Muscle layer of colon (tissue), 2 donors: ENCODE data around the gene ADAM10.

Experiments
- H3K27ac ChIP-seq: one replicate; pipeline ENCODE4 v1.7.0; 2013; ENCODE audit warnings: low read depth, mild to moderate bottlenecking, low read length, moderate library complexity
- H3K27me3 ChIP-seq, 2 donors: one replicate each; pipeline ENCODE4 v1.7.0; 2013; ENCODE audit warnings: low read length in 2 of 2, mild to moderate bottlenecking in 2 of 2; ENCODE audit not compliant: insufficient read depth in 2 of 2, control insufficient read depth in 1 of 2
- H3K36me3 ChIP-seq: one replicate; pipeline ENCODE4 v1.7.0; 2013; ENCODE audit warnings: mild to moderate bottlenecking, low read length; ENCODE audit not compliant: insufficient read depth
- H3K4me1 ChIP-seq: one replicate; pipeline ENCODE4 v1.7.0; 2013; ENCODE audit warnings: mild to moderate bottlenecking, low read length; ENCODE audit not compliant: insufficient read depth
- H3K4me3 ChIP-seq, 2 donors: one replicate each; pipeline ENCODE4 v1.7.0; 2013; ENCODE audit warnings: low read length in 2 of 2, low read depth in 1 of 2, mild to moderate bottlenecking in 1 of 2, moderate library complexity in 1 of 2
- H3K9ac ChIP-seq: one replicate; pipeline ENCODE4 v1.7.0; 2013; ENCODE audit warnings: low read length
- H3K9me3 ChIP-seq: one replicate; pipeline ENCODE4 v1.7.0; 2013; ENCODE audit warnings: mild to moderate bottlenecking, low read length
- donor health status: abdominal sarcoma.
- donor health status: Adenocarcinoma of cecum.

Gene ADAM10

GRCh38 chr15:58736018-58736643 lies 13.4 kb downstream of the ADAM10 start:
- no peaks in the 10 kb centered on the region for H3K27me3 ChIP-seq
- H3K4me1 ChIP-seq = peaks cover 12% of the 10 kb centered on the region
- H3K27ac ChIP-seq = no peak overlapping the region
- H3K9ac ChIP-seq = no peak overlapping the region
- H3K36me3 ChIP-seq = no peaks in the 10 kb centered on the region
- H3K9me3 ChIP-seq = no peaks in the 10 kb centered on the region
- no peak overlapping the region for H3K4me3 ChIP-seq

DNA sequence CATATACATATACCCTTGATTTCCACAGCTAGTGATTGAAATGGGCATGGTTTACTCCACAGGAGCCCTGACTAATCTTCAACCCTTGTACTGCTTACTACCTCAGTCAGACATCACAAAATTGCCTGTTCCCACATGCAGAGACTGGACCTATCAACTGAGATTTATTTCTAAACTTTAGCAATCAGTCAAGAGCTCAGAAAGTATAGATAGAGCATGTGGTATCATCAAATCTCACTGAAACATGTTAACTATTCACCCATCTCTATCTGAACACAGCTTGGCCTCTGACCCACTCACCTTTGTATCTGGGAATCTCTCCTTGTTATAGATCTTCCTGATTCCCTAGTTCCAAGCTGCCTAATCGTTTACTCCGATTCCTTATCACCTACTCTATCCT lies 14.6 kb downstream of the ADAM10 start:
- no peaks in the 10 kb centered on the region for H3K36me3 ChIP-seq
- H3K27me3 ChIP-seq = no peaks in the 10 kb centered on the region
- H3K27ac ChIP-seq = no peak overlapping the region

GRCh38 chr15:58732625-58733363 lies 16.7 kb downstream of the ADAM10 start:
- Histone ChIP-seq H3K27me3 (no peaks in the 10 kb centered on the region), H3K36me3 (no peaks in the 10 kb centered on the region), H3K4me1 (peaks cover 18% of the 10 kb centered on the region), H3K9me3 (no peaks in the 10 kb centered on the region), H3K9ac (no peak overlapping the region), H3K4me3 (no peak overlapping the region), H3K27ac (no peak overlapping the region)

More for the DNA sequence above, 14.6 kb downstream of the ADAM10 start:
- no peak overlapping the region for H3K4me3 ChIP-seq
- H3K4me1 ChIP-seq = peaks cover 20% of the 10 kb centered on the region
- no peaks in the 10 kb centered on the region for H3K9me3 ChIP-seq
- H3K9ac ChIP-seq = no peak overlapping the region

DNA sequence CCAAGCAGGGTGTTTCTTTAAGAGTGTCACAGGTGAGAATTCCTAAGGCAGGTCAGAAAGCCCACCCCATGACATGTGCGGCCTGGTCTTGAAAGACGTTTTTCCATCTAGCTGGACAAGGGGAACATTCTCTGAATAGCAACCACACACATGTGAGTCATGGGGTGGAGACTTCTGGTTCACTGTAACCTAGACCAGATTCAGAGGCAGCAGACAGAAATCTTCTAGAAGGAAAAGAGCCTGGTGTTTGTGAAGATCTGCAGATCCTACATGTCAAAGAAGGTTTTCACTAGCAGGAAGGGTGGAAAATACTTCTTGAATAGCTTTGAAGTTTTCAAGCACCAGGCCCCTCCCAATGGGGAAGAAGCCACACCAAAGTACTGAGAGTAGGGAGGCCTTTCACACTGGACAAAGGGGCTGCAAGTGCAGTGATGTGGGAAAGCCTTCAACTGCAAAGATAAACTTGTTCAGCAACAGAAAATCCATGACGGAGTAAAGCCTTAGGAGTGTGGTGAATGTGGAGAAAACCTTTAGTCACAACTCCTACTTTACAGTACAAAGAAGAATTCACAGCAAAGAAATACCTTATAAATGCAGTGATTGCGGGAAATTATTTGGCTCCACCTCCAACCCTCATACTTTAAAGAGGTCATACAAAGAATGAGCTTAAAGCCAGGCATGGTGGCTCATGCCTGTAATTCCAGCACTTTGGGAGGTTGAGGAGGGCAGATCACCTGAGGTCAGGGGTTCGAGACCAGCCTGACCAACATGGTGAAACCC lies 17.6 kb downstream of the ADAM10 start:
- Histone ChIP-seq H3K27ac (no peak overlapping the region), H3K36me3 (no peaks in the 10 kb centered on the region), H3K4me1 (peaks cover 12% of the 10 kb centered on the region), H3K9me3 (no peaks in the 10 kb centered on the region), H3K27me3 (no peaks in the 10 kb centered on the region), H3K4me3 (no peak overlapping the region), H3K9ac (no peak overlapping the region)

DNA sequence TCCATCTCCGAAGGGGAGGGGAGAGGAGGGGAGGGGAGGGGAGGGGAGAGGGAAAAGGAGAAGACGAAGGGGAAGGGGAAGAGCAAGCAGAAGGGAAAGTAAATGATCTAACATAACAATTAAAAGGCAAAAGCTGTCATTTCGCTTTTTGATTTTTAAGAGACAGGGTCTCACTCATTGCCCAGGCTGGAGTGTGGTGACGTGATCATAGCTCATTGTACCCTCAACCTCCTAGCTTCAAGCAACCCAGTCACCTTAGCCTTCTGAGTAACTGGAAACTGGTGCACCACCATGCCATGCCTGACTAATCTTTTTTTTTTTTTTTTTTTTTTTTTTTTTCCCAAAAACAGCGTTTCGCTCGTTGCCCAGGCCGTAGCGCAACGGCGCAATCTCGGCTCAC lies 22.6 kb downstream of the ADAM10 start:
- H3K27me3 ChIP-seq = no peaks in the 10 kb centered on the region

GRCh38 chr15:58724466-58724865 lies 25.0 kb downstream of the ADAM10 start:
- peaks cover 7% of the 10 kb centered on the region for H3K4me1 ChIP-seq
- no peaks in the 10 kb centered on the region for H3K36me3 ChIP-seq
- no peaks in the 10 kb centered on the region for H3K27me3 ChIP-seq
- H3K4me3 ChIP-seq = no peak overlapping the region
- no peaks in the 10 kb centered on the region for H3K9me3 ChIP-seq
- no peak overlapping the region for H3K27ac ChIP-seq
- no peak overlapping the region for H3K9ac ChIP-seq

More for the DNA sequence above, 22.6 kb downstream of the ADAM10 start:
- no peak overlapping the region for H3K27ac ChIP-seq
- no peak overlapping the region for H3K4me3 ChIP-seq
- no peak overlapping the region for H3K9ac ChIP-seq
- no peaks in the 10 kb centered on the region for H3K9me3 ChIP-seq
- H3K36me3 ChIP-seq = no peaks in the 10 kb centered on the region
- H3K4me1 ChIP-seq = peaks cover 19% of the 10 kb centered on the region

DNA sequence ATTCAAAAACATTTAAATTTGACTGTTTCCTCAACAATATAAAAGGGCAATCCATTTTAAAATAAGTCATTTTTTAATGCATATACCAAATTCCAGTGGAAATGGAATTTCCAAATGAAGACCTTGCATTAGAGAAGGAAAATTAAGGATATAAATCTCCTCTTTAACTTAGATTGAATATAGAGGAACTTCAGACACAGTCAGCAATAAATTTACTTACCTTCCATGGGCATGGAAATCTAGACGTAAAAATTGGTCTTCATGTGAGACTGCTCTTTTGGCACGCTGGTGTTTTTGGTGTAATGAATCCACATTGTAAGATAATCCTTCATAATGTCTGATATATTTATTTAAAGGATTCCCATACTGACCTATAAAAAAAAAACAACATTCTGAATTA lies 32.1 kb downstream of the ADAM10 start:
- Histone ChIP-seq H3K4me1 (no peaks in the 10 kb centered on the region), H3K27ac (no peak overlapping the region), H3K4me3 (no peak overlapping the region), H3K36me3 (peaks cover 11% of the 10 kb centered on the region), H3K9ac (no peak overlapping the region), H3K9me3 (no peaks in the 10 kb centered on the region), H3K27me3 (no peaks in the 10 kb centered on the region)

DNA sequence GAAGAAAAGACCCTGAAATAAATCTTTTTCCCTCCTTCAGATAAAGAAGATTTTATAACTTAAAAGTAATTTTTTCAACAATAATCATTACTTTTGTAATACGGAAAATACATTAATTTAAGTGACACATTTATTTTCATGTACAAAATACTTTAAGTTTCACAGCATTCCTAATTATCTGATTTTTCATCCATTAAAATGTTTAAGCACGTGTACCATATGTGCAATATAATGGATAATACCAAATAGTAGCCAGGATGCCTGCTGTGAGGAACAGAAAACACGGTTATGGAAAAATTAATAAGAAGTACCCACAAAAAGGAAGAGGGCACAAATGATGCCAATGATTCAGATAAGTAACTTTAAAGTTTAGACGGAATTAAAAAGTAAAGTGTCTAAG lies 33.5 kb downstream of the ADAM10 start:
- Histone ChIP-seq H3K27me3 (no peaks in the 10 kb centered on the region), H3K9me3 (no peaks in the 10 kb centered on the region), H3K36me3 (peaks cover 11% of the 10 kb centered on the region), H3K27ac (no peak overlapping the region), H3K4me3 (no peak overlapping the region), H3K9ac (no peak overlapping the region), H3K4me1 (no peaks in the 10 kb centered on the region)

DNA sequence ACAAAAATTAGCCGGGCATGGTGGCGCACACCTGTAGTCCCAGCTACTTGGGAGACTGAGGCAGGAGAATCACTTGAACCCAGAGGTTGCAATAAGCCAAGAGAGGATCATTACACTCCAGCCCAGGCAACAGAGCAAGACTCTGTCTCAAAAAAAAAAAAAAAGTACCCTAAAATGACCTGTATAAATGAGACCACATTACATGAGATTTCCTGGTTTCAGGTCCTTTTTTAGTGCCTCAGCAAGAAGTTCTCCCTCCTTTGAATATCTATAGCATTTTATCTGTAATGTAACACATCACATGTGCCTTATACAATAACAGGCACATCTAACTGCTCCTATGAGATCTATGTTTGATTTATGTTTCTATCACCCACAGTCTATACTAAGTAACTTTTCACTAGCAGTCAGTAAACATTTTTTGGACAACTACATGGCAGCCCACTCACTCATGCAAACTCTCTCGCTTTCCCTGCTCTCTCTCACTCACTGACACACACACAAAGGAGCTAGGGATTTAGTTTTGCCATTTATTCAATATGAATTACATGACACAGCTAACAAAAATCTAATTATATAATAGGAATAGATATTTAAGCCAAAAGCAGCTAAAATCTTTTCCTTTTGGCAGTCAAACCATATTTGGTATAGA lies 34.1 kb downstream of the ADAM10 start:
- Histone ChIP-seq H3K9me3 (no peaks in the 10 kb centered on the region), H3K4me1 (no peaks in the 10 kb centered on the region), H3K9ac (no peak overlapping the region), H3K27me3 (no peaks in the 10 kb centered on the region), H3K27ac (no peak overlapping the region), H3K36me3 (peaks cover 11% of the 10 kb centered on the region), H3K4me3 (no peak overlapping the region)

DNA sequence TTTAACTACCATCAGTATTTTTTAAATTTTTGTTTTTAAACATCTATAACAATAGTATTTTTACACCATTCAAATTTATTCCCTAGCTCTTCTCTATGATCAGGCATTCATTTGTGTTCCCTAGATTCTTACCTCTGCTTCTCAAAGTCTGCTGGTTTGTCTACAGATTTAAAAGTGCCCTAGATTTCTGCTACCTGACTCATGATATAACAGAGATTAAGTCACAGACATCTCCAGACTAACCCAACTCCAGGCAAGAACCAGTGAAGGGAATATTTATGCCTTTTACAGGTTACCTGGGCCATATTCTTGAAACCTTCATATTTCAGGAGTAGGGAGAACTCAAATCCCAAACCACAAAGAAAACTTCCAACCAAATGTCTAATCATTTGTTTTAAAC lies 38.8 kb downstream of the ADAM10 start:
- peaks cover 4% of the 10 kb centered on the region for H3K36me3 ChIP-seq
- H3K9me3 ChIP-seq = no peaks in the 10 kb centered on the region
- no peak overlapping the region for H3K4me3 ChIP-seq
- no peak overlapping the region for H3K9ac ChIP-seq
- no peaks in the 10 kb centered on the region for H3K27me3 ChIP-seq
- H3K4me1 ChIP-seq = no peaks in the 10 kb centered on the region
- no peak overlapping the region for H3K27ac ChIP-seq

- H3K4me3 ChIP-seq = no peak overlapping the region
- H3K36me3 ChIP-seq = no peaks in the 10 kb centered on the region
- H3K27ac ChIP-seq = no peak overlapping the region
- no peak overlapping the region for H3K9ac ChIP-seq
- H3K4me1 ChIP-seq = no peaks in the 10 kb centered on the region
- H3K27me3 ChIP-seq = no peaks in the 10 kb centered on the region
- no peaks in the 10 kb centered on the region for H3K9me3 ChIP-seq
These were observed 42.1 kb downstream of the ADAM10 start for GRCh38 chr15:58707397-58707796.
